Iris pigment epithelial cell (primary cell): ENCODE measurements around the gene ATAD5.
"Not testable (repeated sequence)": the region's sequence is repeated elsewhere in the genome, so short reads cannot be mapped to it uniquely, and the experiment has no call there.

ENCODE experiments used
- DNase-seq: peaks from one replicate; pipeline ENCODE4 v3.0.0-alpha.2; 2011; ENCODE audit warnings: low read depth

ATAD5 gene

GRCh38 chr17:30915833-30916611 lies 84.3 kb downstream of the ATAD5 start:
- DNase-seq = no peak

GRCh38 chr17:30917050-30917449 lies 85.3 kb downstream of the ATAD5 start:
- no peak for DNase-seq

- peak; percentile 58 for DNase-seq
These were observed 88.5 kb downstream of the ATAD5 start for GRCh38 chr17:30920282-30920681.

GRCh38 chr17:30920683-30921543 lies 89.1 kb downstream of the ATAD5 start:
- DNase-seq = peak; percentile 14

- DNase-seq = peak; percentile 13
These were observed 89.9 kb downstream of the ATAD5 start, which contains the start of gene ADAP2 for GRCh38 chr17:30921544-30922196. TSS of gene ADAP2 (plus strand) at chr17:30921945. CDS start at chr17:30922015, 70 bp downstream.

- no peak for DNase-seq
These were observed 90.7 kb downstream of the ATAD5 start for GRCh38 chr17:30922235-30923030.

- no peak for DNase-seq
These were observed 92.6 kb downstream of the ATAD5 start for GRCh38 chr17:30924341-30924740.

- no peak for DNase-seq
These were observed 94.8 kb downstream of the ATAD5 start for GRCh38 chr17:30926516-30926915.

- DNase-seq = no peak
These were observed 96.0 kb downstream of the ATAD5 start for GRCh38 chr17:30927756-30928155.

- DNase-seq = no peak
These were observed 96.8 kb downstream of the ATAD5 start for GRCh38 chr17:30928584-30928983.

GRCh38 chr17:30929081-30929633 lies 97.4 kb downstream of the ATAD5 start:
- no peak for DNase-seq

- not testable (repeated sequence) for DNase-seq
These were observed 98.1 kb downstream of the ATAD5 start for GRCh38 chr17:30929861-30930260.

- no peak for DNase-seq
These were observed 98.7 kb downstream of the ATAD5 start for GRCh38 chr17:30930495-30930894.

- not testable (repeated sequence) for DNase-seq
These were observed 99.8 kb downstream of the ATAD5 start for GRCh38 chr17:30931582-30931981.

- no peak for DNase-seq
These were observed 102.2 kb downstream of the ATAD5 start for GRCh38 chr17:30933966-30934365.

- DNase-seq = no peak
These were observed 107.4 kb downstream of the ATAD5 start for GRCh38 chr17:30939051-30939689.

GRCh38 chr17:30942308-30943079 lies 110.7 kb downstream of the ATAD5 start:
- DNase-seq = peak; percentile 40
